HEK293 (cell line): ENCODE measurements around the gene CSNK1G2.
A peak's percentile ranks its signal among the peaks of the same experiment; 100 is the strongest.

ENCODE experiments used
- CTCF ChIA-PET: fragments of 350-600 bp; formaldehyde crosslinking; extraction: SDS; loops from one replicate; lab custom pipeline; 2021; ENCODE audit warnings: antibody characterized with exemption; lab: Yijun Ruan, JAX
- POLR2A ChIA-PET: fragments of 300-600 bp; formaldehyde crosslinking; extraction: SDS; loops from one replicate; lab custom pipeline; 2020; ENCODE audit warnings: antibody characterized with exemption, inconsistent platforms; lab: Yijun Ruan, JAX
- H3K27ac ChIP-seq: fragments of 200-500 bp; sonication (Bioruptor generic); 2 replicates; pipeline ENCODE4 v1.5.1; 2014; ENCODE audit warnings: low read depth, low read length, control low read depth, inconsistent platforms; ENCODE audit errors: extremely low read depth
- H3K36me3 ChIP-seq, 2 experiments: fragments of 200-500 bp in 1 of 2; sonication (Bioruptor generic) in 1 of 2; 1 replicate in 1 of 2; 2 replicates in 1 of 2; pipeline ENCODE4 v1.5.1; 2014 to 2017; ENCODE audit warnings: inconsistent platforms in 2 of 2, low read length in 2 of 2; ENCODE audit not compliant: control insufficient read depth in 2 of 2, insufficient read depth in 1 of 2
- H3K4me1 ChIP-seq: fragments of 200-500 bp; sonication (Bioruptor generic); 2 replicates; pipeline ENCODE4 v1.5.1; 2014; ENCODE audit warnings: mild to moderate bottlenecking, low read length, inconsistent platforms; ENCODE audit not compliant: control insufficient read depth, insufficient read depth
- H3K4me3 ChIP-seq: 2 replicates; pipeline ENCODE4 v1.5.1; 2011; ENCODE audit warnings: low read depth, mild to moderate bottlenecking, control low read depth, low read length, moderate library complexity
- H3K9me3 ChIP-seq: fragments of 200-500 bp; sonication (Bioruptor generic); 2 replicates; pipeline ENCODE4 v1.5.1; 2014; ENCODE audit warnings: low read depth, low read length, inconsistent platforms; ENCODE audit not compliant: control insufficient read depth, insufficient read depth
- EGR2 ChIP-seq: fragments of 450-650 bp; formaldehyde crosslinking; IDR thresholded peaks from 2 replicates; pipeline ENCODE4 v1.5.1; 2016; ENCODE audit warnings: low read depth, missing biosample characterization, missing genetic modification characterization
- GLIS1 ChIP-seq: fragments of 450-650 bp; formaldehyde crosslinking; IDR thresholded peaks from 2 replicates; pipeline ENCODE4 v1.5.1; 2016; ENCODE audit warnings: missing biosample characterization, missing genetic modification characterization
- GLIS2 ChIP-seq: fragments of 450-650 bp; formaldehyde crosslinking; IDR thresholded peaks from 2 replicates; pipeline ENCODE4 v1.5.1; 2016; ENCODE audit warnings: missing biosample characterization, missing genetic modification characterization
- HIC1 ChIP-seq: fragments of 450-650 bp; formaldehyde crosslinking; IDR thresholded peaks from 2 replicates; pipeline ENCODE4 v1.5.1; 2016; ENCODE audit warnings: missing biosample characterization, missing genetic modification characterization
- ZBTB10 ChIP-seq: fragments of 450-650 bp; formaldehyde crosslinking; IDR thresholded peaks from 2 replicates; pipeline ENCODE4 v1.5.1; 2016; ENCODE audit warnings: missing biosample characterization, missing genetic modification characterization
- ZEB2 ChIP-seq: fragments of 450-650 bp; formaldehyde crosslinking; IDR thresholded peaks from 2 replicates; pipeline ENCODE4 v1.5.1; 2016; ENCODE audit warnings: missing biosample characterization, missing genetic modification characterization
- ZNF114 ChIP-seq: fragments of 450-650 bp; formaldehyde crosslinking; IDR thresholded peaks from 2 replicates; pipeline ENCODE4 v1.5.0; 2017; ENCODE audit warnings: missing biosample characterization, missing genetic modification characterization
- ZNF146 ChIP-seq: fragments of 450-650 bp; formaldehyde crosslinking; IDR thresholded peaks from 2 replicates; pipeline ENCODE4 v1.5.1; 2016; ENCODE audit warnings: missing biosample characterization, missing genetic modification characterization
- ZNF521 ChIP-seq: fragments of 450-650 bp; formaldehyde crosslinking; IDR thresholded peaks from 2 replicates; pipeline ENCODE4 v1.5.1; 2017; ENCODE audit warnings: missing biosample characterization, mild to moderate bottlenecking, missing genetic modification characterization
- ZNF530 ChIP-seq: fragments of 450-650 bp; formaldehyde crosslinking; IDR thresholded peaks from 2 replicates; pipeline ENCODE4 v1.5.1; 2016; ENCODE audit warnings: low read depth, missing biosample characterization, missing genetic modification characterization
- ZNF610 ChIP-seq: fragments of 450-650 bp; formaldehyde crosslinking; IDR thresholded peaks from 2 replicates; pipeline ENCODE4 v1.5.1; 2016; ENCODE audit warnings: missing biosample characterization, missing genetic modification characterization, borderline replicate concordance
- TF ChIP-seq, protein P1 (sequence below): fragments of 450-650 bp; formaldehyde crosslinking; IDR thresholded peaks from 2 replicates; pipeline ENCODE4 v1.5.1; 2017; ENCODE audit warnings: missing biosample characterization, missing genetic modification characterization

CSNK1G2 gene

GRCh38 chr19:1917926-1918325 is 23.0 kb upstream of the CSNK1G2 start:
- H3K36me3 ChIP-seq, result peaks cover 0 to 70% of the 10 kb centered on the region in 2 experiments; a peak in 2 of 3 replicates
- H3K4me3 ChIP-seq, result no peak overlapping the region
- ChIA-PET CTCF (no interaction called here), POLR2A (no interaction called here)
- H3K4me1 ChIP-seq, result no peaks in the 10 kb centered on the region
- no peak overlapping the region for H3K27ac ChIP-seq
- no peaks in the 10 kb centered on the region for H3K9me3 ChIP-seq
- TF ChIP-seq ZBTB10 (tag by site-specific recombination), result no peak
- no peak for TF ChIP-seq ZNF610 (tag by site-specific recombination)
- TF ChIP-seq ZNF521 (tag by site-specific recombination), result no peak
- no peak for TF ChIP-seq ZNF146 (tag by site-specific recombination)
- TF ChIP-seq ZNF114, result no peak
- no peak for TF ChIP-seq GLIS2 (tag by site-specific recombination)
- TF ChIP-seq, protein P1, sequence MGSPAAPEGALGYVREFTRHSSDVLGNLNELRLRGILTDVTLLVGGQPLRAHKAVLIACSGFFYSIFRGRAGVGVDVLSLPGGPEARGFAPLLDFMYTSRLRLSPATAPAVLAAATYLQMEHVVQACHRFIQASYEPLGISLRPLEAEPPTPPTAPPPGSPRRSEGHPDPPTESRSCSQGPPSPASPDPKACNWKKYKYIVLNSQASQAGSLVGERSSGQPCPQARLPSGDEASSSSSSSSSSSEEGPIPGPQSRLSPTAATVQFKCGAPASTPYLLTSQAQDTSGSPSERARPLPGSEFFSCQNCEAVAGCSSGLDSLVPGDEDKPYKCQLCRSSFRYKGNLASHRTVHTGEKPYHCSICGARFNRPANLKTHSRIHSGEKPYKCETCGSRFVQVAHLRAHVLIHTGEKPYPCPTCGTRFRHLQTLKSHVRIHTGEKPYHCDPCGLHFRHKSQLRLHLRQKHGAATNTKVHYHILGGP (tag by site-specific recombination), result no peak
- TF ChIP-seq ZEB2 (tag by site-specific recombination), result no peak
- TF ChIP-seq GLIS1 (tag by site-specific recombination), result no peak
- TF ChIP-seq, all 188 proteins: peak for 0

- Histone ChIP-seq H3K9me3 (no peaks in the 10 kb centered on the region), H3K4me1 (no peaks in the 10 kb centered on the region), H3K27ac (no peak overlapping the region), H3K4me3 (no peak overlapping the region), H3K36me3 (peaks cover 0 to 66% of the 10 kb centered on the region in 2 experiments; a peak in 2 of 3 replicates)
- ChIA-PET CTCF (interaction anchor here (0.6 kb wide), 1 partner anchor 98 kb away, joined by 4 read pairs; no protein-coding TSS in a partner anchor), POLR2A (no interaction called here)
- TF ChIP-seq EGR2 (tag by site-specific recombination), result no peak
- TF ChIP-seq, protein P1 (tag by site-specific recombination), result no peak
- peak; percentile 40; the same call in 1 of the 2 replicates for TF ChIP-seq HIC1 (tag by site-specific recombination)
Observed at GRCh38 chr19:1918975-1919374, 22.0 kb upstream of the CSNK1G2 start.

GRCh38 chr19:1920644-1921043 is 20.3 kb upstream of the CSNK1G2 start:
- Histone ChIP-seq H3K36me3 (peaks cover 0 to 63% of the 10 kb centered on the region in 2 experiments; a peak in 2 of 3 replicates), H3K27ac (no peak overlapping the region), H3K4me1 (no peaks in the 10 kb centered on the region)
- POLR2A ChIA-PET, result interaction anchor here (0.5 to 1.0 kb wide), 2 partner anchors 15 to 61 kb away, joined by 3 to 5 read pairs; partner anchors contain the start of genes ADAT3 and SCAMP4
- CTCF ChIA-PET, result interaction anchor here (0.6 to 1.4 kb wide), 2 partner anchors 8 to 11 kb away, joined by 6 to 8 read pairs; no protein-coding TSS in a partner anchor
- TF ChIP-seq GLIS1 (tag by site-specific recombination) (peak; percentile 34; the same call in 1 of the 2 replicates), ZNF530 (tag by site-specific recombination) (no peak)
- TF ChIP-seq, all 188 proteins: peak for 1
- Histone ChIP-seq H3K4me3 (no peak overlapping the region), H3K9me3 (no peaks in the 10 kb centered on the region)
